Adrenal gland (tissue), 12 donors: Measurements from ENCODE around the gene TAX1BP1. TPM values are rescaled to one million over a fixed set of nuclear protein-coding genes. Genes with fewer than 3 reads are reported as not detected.

Experiments
- DNase-seq, 7 donors: peaks; one replicate each; pipeline ENCODE4 v3.0.0-alpha.2; 2019 to 2020
- H3K27ac ChIP-seq, 5 donors: fragments of 200-600 bp; sonication (generic) in 4 of 5; 1 replicate in 3 of 5; 2 replicates in 2 of 5; pipeline versions ENCODE4 v1.5.1 to v1.8.0; 2016 to 2020; ENCODE audit warnings: mild to moderate bottlenecking in 1 of 5
- H3K27me3 ChIP-seq: fragments of 200-600 bp; 2 replicates; pipeline ENCODE4 v1.8.0; 2021
- H3K36me3 ChIP-seq, 2 donors: fragments of 200-600 bp; replicated peaks in 1 of 2; 1 replicate in 1 of 2; 2 replicates in 1 of 2; pipeline versions ENCODE4 v1.5.1 to v1.8.0; 2018 to 2022
- H3K4me1 ChIP-seq, 2 donors: fragments of 200-600 bp; replicated peaks in 1 of 2; 1 replicate in 1 of 2; 2 replicates in 1 of 2; pipeline versions ENCODE4 v1.5.1 to v1.8.0; 2018 to 2021
- H3K4me3 ChIP-seq, 4 donors: fragments of 200-600 bp; sonication (generic) in 3 of 4; one replicate each; pipeline ENCODE4 v1.5.1; 2016 to 2018
- H3K9me3 ChIP-seq, 3 donors: fragments of 200-600 bp; sonication (generic) in 1 of 3; replicated peaks in 1 of 3; 1 replicate in 2 of 3; 2 replicates in 1 of 3; pipeline versions ENCODE4 v1.5.1 to v1.8.0; 2016 to 2021
- CTCF ChIP-seq, 6 experiments: fragments of 450-650 bp in 4 of 6; fragments of 200-600 bp in 2 of 6; sonication (generic) in 1 of 6; IDR thresholded peaks; 1 replicate in 5 of 6; 2 replicates in 1 of 6; pipeline versions ENCODE4 v1.5.1 to v1.8.0; 2016 to 2021; ENCODE audit warnings: antibody characterized with exemption in 6 of 6, mild to moderate bottlenecking in 2 of 6, moderate library complexity in 1 of 6
- POLR2A ChIP-seq, 2 donors: fragments of 450-650 bp; IDR thresholded peaks; one replicate each; pipeline ENCODE4 v1.6.1; 2017; ENCODE audit warnings: antibody characterized with exemption in 2 of 2, mild to moderate bottlenecking in 2 of 2, moderate library complexity in 1 of 2
- WGBS, 4 donors: extraction: QIAGEN DNeasy Blood & Tissue Kit in 2 of 4; methylation state at CpG; one replicate each; pipeline versions ENCODE4 v1.1.5 to v1.1.7; 2013 to 2017; 5-methylcytosine and 5-hydroxymethylcytosine counted together
- intact Hi-C, 2 donors: fragments of 100-400 bp; cut with DNase I; formaldehyde crosslinking; loops; one replicate each; pipeline versions ENCODE4 v1.14.1 to v1.15.0; 2022 to 2023
- polyA plus RNA-seq, 3 donors: library from polyadenylated mRNA; stranded (reverse); fragments of 200-250 nt in 2 of 3; fragments of 350-450 nt in 1 of 3; fragmentation: Illumina TruSeq in 1 of 3; extraction: RNeasy Lipid Tissue Mini Kit (QIAGEN cat#74804) in 1 of 3; gene quantifications; one replicate each; pipeline ENCODE4 v1.2.3, GENCODE V29; 2013 to 2014
- total RNA-seq, 9 donors: library from RNA; depleted of rRNA in 4 of 9; stranded (reverse); fragments of >200 nt in 4 of 9; fragments of 120-200 nt in 1 of 9; fragmentation: NEBNext Ultra II Directional in 1 of 9; extraction: Animal tissue kit (Norgen Biotek cat#: 25700) in 1 of 9; gene quantifications; one replicate each; pipeline versions ENCODE4 v1.1.0 to v1.2.4, GENCODE V29; 2013 to 2023
- donor health status: healthy with polysubstance abuse.
- donor health status: Bipolar disorder and iron deficiency.
- donor health status: DM: yes; HTN: yes; CAD: no.
- donor health status: DM: no; HTN: no; CAD: no.
- donor health status: DM: no; HTN: no; CAD: no.
- donor health status: DM: yes; HTN: yes; CAD: no.

The TAX1BP1 gene
- total and polyA plus RNA-seq, 12 donors: 66.5 to 274 (median 173) TPM

GRCh38 chr7:27861747-27862146, 121.8 kb downstream of the TAX1BP1 start:
- DNase-seq: no peak
- Histone ChIP-seq H3K4me1 (peaks cover 4 to 14% of the 10 kb centered on the region in 2 donors), H3K4me3 (peak overlapping the region in 1 of 4 donors; percentile 49), H3K27ac (peak overlapping the region in 3 of 5 donors; percentile 50 to 89 (median 81)), H3K9me3 (peaks cover 0 to 3% (median 0%) of the 10 kb centered on the region in 3 donors), H3K27me3 (no peaks in the 10 kb centered on the region), H3K36me3 (no peaks in the 10 kb centered on the region)
- intact Hi-C loops: no loop called here
- TF ChIP-seq POLR2A (IDR thresholded peaks at IDR 0.05): no peak
- TF ChIP-seq CTCF (IDR thresholded peaks at IDR 0.05): no peak
- WGBS, 4 donors: 63 to 92% (median 80%) methylated on average over 3 of the region's 3 CpGs

DNA sequence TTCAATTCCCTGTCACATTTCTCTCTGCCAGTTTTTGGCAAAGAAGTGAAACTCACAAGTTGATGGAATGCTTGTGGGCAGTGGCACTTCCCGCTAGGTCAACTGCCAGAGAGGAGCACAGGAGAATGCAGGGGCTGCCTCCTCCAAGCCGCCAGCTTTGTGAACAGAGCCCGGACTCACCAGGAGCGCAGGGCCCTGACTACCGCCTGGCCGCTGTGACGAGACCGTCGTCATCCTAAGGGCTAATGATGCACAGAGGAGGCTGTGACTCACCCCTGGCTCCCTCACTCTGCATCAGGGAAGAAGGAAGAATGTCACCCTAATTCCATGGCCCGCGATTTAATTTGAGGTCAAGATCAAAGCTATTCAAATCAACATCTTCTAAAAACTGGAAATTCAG, 123.9 kb downstream of the TAX1BP1 start:
- H3K4me1 ChIP-seq: peaks cover 4 to 14% of the 10 kb centered on the region in 2 donors
- H3K4me3 ChIP-seq: peak overlapping the region in 2 of 4 donors; percentile 11 to 49
- H3K27ac ChIP-seq: peak overlapping the region; percentile 24 to 91 (median 81)
- H3K9me3 ChIP-seq: no peaks in the 10 kb centered on the region
- intact Hi-C loops: no loop called here
- WGBS, 4 donors: 40 to 81% (median 41%) methylated on average over 7 to 11 of the region's 11 CpGs
- peak; percentile 82 to 95 (median 94) for DNase-seq
- TF ChIP-seq POLR2A (IDR thresholded peaks at IDR 0.05) (peak in 1 of 2 donors; percentile 89), CTCF (IDR thresholded peaks at IDR 0.05) (no peak)
- H3K27me3 ChIP-seq: no peaks in the 10 kb centered on the region
- no peaks in the 10 kb centered on the region for H3K36me3 ChIP-seq

- WGBS, 4 donors: 44 to 78% (median 58%) methylated on average over 2 of the region's 2 CpGs
- Histone ChIP-seq H3K27ac (no peak overlapping the region), H3K4me3 (no peak overlapping the region), H3K4me1 (peaks cover 12 to 23% of the 10 kb centered on the region in 2 donors), H3K9me3 (no peaks in the 10 kb centered on the region), H3K27me3 (no peaks in the 10 kb centered on the region), H3K36me3 (no peaks in the 10 kb centered on the region)
- no peak for TF ChIP-seq POLR2A (IDR thresholded peaks at IDR 0.05)
- no peak for TF ChIP-seq CTCF (IDR thresholded peaks at IDR 0.05)
- DNase-seq: no peak
- intact Hi-C loops: no loop called here
Observed at GRCh38 chr7:27866256-27866655, 126.3 kb downstream of the TAX1BP1 start.

- peaks cover 20 to 30% of the 10 kb centered on the region in 2 donors for H3K4me1 ChIP-seq
- no peak for DNase-seq
- TF ChIP-seq CTCF (IDR thresholded peaks at IDR 0.05): no peak
- no peak for TF ChIP-seq POLR2A (IDR thresholded peaks at IDR 0.05)
- 89 to 94% (median 91%) methylated on average over 17 of the region's 17 CpGs for WGBS, 4 donors
- no peak overlapping the region for H3K4me3 ChIP-seq
- intact Hi-C loops: no loop called here
- H3K9me3 ChIP-seq: no peaks in the 10 kb centered on the region
- peak overlapping the region in 1 of 5 donors; percentile 13 for H3K27ac ChIP-seq
- H3K27me3 ChIP-seq: no peaks in the 10 kb centered on the region
- H3K36me3 ChIP-seq: no peaks in the 10 kb centered on the region
Observed at GRCh38 chr7:27866828-27867672, 127.1 kb downstream of the TAX1BP1 start.
